B cell (primary cell): Measurements from ENCODE around the gene NTM.

Experiments
- CTCF ChIP-seq: fragments of 200-600 bp; IDR thresholded peaks from one replicate; pipeline ENCODE4 v1.8.0; 2022; ENCODE audit warnings: antibody characterized with exemption, mild to moderate bottlenecking
- EZH2 ChIP-seq: IDR thresholded peaks from 2 replicates; pipeline ENCODE4 v1.6.1; 2012; ENCODE audit warnings: borderline replicate concordance, low read depth, mild to moderate bottlenecking, moderate library complexity, low read length; ENCODE audit not compliant: insufficient read depth, poor library complexity, severe bottlenecking

GRCh38 chr11:132134322-132134721 lies 763.9 kb downstream of the NTM start:
- TF ChIP-seq CTCF (no peak), EZH2 (no peak)
